HG03060 (cell line): ENCODE results near the gene CALB2.

Experiments used
- ATAC-seq: cut with Tn5 transposase; IDR thresholded peaks from one replicate; pipeline ENCODE4 v1.9.1; 2021; ENCODE audit warnings: low read depth, moderate number of reproducible peaks; ENCODE audit not compliant: unreplicated experiment

Gene CALB2

GRCh38 chr16:71384073-71384724, 25.7 kb downstream of the CALB2 start:
- no peak for ATAC-seq

- no peak for ATAC-seq
These were observed 28.7 kb downstream of the CALB2 start for GRCh38 chr16:71387045-71387871.

GRCh38 chr16:71389330-71389729, 30.8 kb downstream of the CALB2 start:
- no peak for ATAC-seq

- no peak for ATAC-seq
These were observed 38.1 kb downstream of the CALB2 start for GRCh38 chr16:71396594-71396993.

- ATAC-seq = no peak
These were observed 41.5 kb downstream of the CALB2 start for GRCh38 chr16:71399801-71400563.

GRCh38 chr16:71402007-71402406, 43.5 kb downstream of the CALB2 start:
- no peak for ATAC-seq

- no peak for ATAC-seq
These were observed 44.2 kb downstream of the CALB2 start for GRCh38 chr16:71402674-71403073.

GRCh38 chr16:71404364-71404763, 45.8 kb downstream of the CALB2 start:
- ATAC-seq = no peak

GRCh38 chr16:71406316-71406715, 47.8 kb downstream of the CALB2 start:
- no peak for ATAC-seq

- no peak for ATAC-seq
These were observed 48.2 kb downstream of the CALB2 start for GRCh38 chr16:71406724-71407123.

- ATAC-seq = no peak
These were observed 49.2 kb downstream of the CALB2 start for GRCh38 chr16:71407731-71408130.

- no peak for ATAC-seq
These were observed 50.0 kb downstream of the CALB2 start for GRCh38 chr16:71408536-71408935.

- no peak for ATAC-seq
These were observed 50.7 kb downstream of the CALB2 start for GRCh38 chr16:71409011-71409775.

- ATAC-seq = no peak
These were observed 51.6 kb downstream of the CALB2 start for GRCh38 chr16:71410146-71410545.

GRCh38 chr16:71412270-71413160, 54.0 kb downstream of the CALB2 start:
- no peak for ATAC-seq

GRCh38 chr16:71413341-71413740, 54.8 kb downstream of the CALB2 start:
- no peak for ATAC-seq

GRCh38 chr16:71414038-71414437, 55.5 kb downstream of the CALB2 start:
- ATAC-seq = no peak

GRCh38 chr16:71421911-71422310, 63.4 kb downstream of the CALB2 start:
- no peak for ATAC-seq

GRCh38 chr16:71423016-71423415, 64.5 kb downstream of the CALB2 start:
- ATAC-seq = no peak

- ATAC-seq = no peak
These were observed 65.3 kb downstream of the CALB2 start for GRCh38 chr16:71423865-71424264.
